ENCODE measurements around the gene DNAL4. TPM values are rescaled to one million over a fixed set of nuclear protein-coding genes. Genes with fewer than 3 reads are reported as not detected.

DNAL4 gene
- total and polyA plus RNA-seq, 2 donors (not counting 3 experiments of a cell fraction or from before 2014, with no cell fraction given), result 12.9 to 22.7 TPM

- H3K4me2 ChIP-seq (ENCODE audit: insufficient read depth, low read length), result no peak overlapping the region
- no peak overlapping the region for H2AFZ ChIP-seq (ENCODE audit: low read depth, low read length)
- no peak for TF ChIP-seq POLR2AphosphoS5 (IDR thresholded peaks at IDR 0.05; ENCODE audit: insufficient read depth, low read depth, low read length)
- no peak for TF ChIP-seq MAX (IDR thresholded peaks at IDR 0.05; ENCODE audit: insufficient read depth, insufficient read length)
- TF ChIP-seq GATA2 (IDR thresholded peaks at IDR 0.05; ENCODE audit: insufficient read depth, insufficient read length, low read depth, low read length), result no peak
- TF ChIP-seq MYC (IDR thresholded peaks at IDR 0.05; ENCODE audit: low read depth, low read length), result no peak
- TF ChIP-seq POLR2A (IDR thresholded peaks at IDR 0.05; ENCODE audit: low read depth, low read length), result no peak
- TF ChIP-seq CTCF (IDR thresholded peaks at IDR 0.05; ENCODE audit: extremely low read depth in 1 of 2, insufficient read depth in 1 of 2, low read depth in 1 of 2, low read length in 2 of 2), result no peak
- TF ChIP-seq FOS (IDR thresholded peaks at IDR 0.05; ENCODE audit: borderline replicate concordance, insufficient read depth, low read length), result no peak
- TF ChIP-seq JUN (IDR thresholded peaks at IDR 0.05; ENCODE audit: borderline replicate concordance, insufficient read depth, insufficient read length, low read depth), result no peak
- no peak for TF ChIP-seq EZH2 (IDR thresholded peaks at IDR 0.05; ENCODE audit: borderline replicate concordance, low read depth, low read length, severe bottlenecking)
- H3K27me3 ChIP-seq (ENCODE audit: control insufficient read depth in 2 of 2, insufficient read depth in 2 of 2, low read length in 2 of 2), result peaks cover 0 to 1% of the 10 kb centered on the region in 2 experiments
- H3K9me3 ChIP-seq (replicated peaks; ENCODE audit: control insufficient read depth, insufficient read depth, low read length), result no peaks in the 10 kb centered on the region
- no peak overlapping the region for H3K27ac ChIP-seq (ENCODE audit: insufficient read depth, low read depth, low read length)
- no peaks in the 10 kb centered on the region for H3K9me1 ChIP-seq (replicated peaks; ENCODE audit: control insufficient read depth, extremely low read depth, insufficient read depth, low read length)
- ChIA-PET POLR2A (no interaction called here), CTCF (interaction anchor here (1.2 kb wide), 1 partner anchor 47 kb away, joined by 3 read pairs; no protein-coding TSS in a partner anchor)
- H3K9ac ChIP-seq (replicated peaks; ENCODE audit: extremely low read depth, insufficient read depth, low read length), result no peak overlapping the region
- no peak overlapping the region for H3K4me3 ChIP-seq (replicated peaks in 1 of 3; ENCODE audit: insufficient read depth in 1 of 3, low read depth in 1 of 3, low read length in 3 of 3)
- H3K4me1 ChIP-seq (ENCODE audit: control insufficient read depth, extremely low read depth, insufficient read depth, low read length), result no peaks in the 10 kb centered on the region
- FAIRE-seq, result no peak
- DNase-seq (ENCODE audit: low read depth, low spot score), result no peak
- no TSS peak for BruUV-seq (replicated peaks)
- intact Hi-C loops (cut with micrococcal nuclease), result no loop called here
- H3K36me3 ChIP-seq (ENCODE audit: control insufficient read depth in 2 of 2, extremely low read depth in 1 of 2, insufficient read depth in 2 of 2, low read length in 2 of 2), result no peaks in the 10 kb centered on the region
- dilution Hi-C loops (cut with MboI; ENCODE audit: extremely low pct_ligation_motif_present, low sequenced_read_pairs), result no loop called here
- no peaks in the 10 kb centered on the region for H3K79me2 ChIP-seq (ENCODE audit: control insufficient read depth, insufficient read depth, low read length)
- no peaks in the 10 kb centered on the region for H4K20me1 ChIP-seq (replicated peaks; ENCODE audit: control insufficient read depth, extremely low read depth, insufficient read depth, low read length)
These were observed 29.1 kb upstream of the DNAL4 start for GRCh38 chr22:38823076-38823475.
